Endothelial cell (in vitro differentiated cells): Measurements from ENCODE around the gene DCUN1D2. TPM values are rescaled to one million over a fixed set of nuclear protein-coding genes. Genes with fewer than 3 reads are reported as not detected.

Experiments
- DNase-seq: peaks from one replicate; pipeline ENCODE4 v3.0.0; 2021; ENCODE audit warnings: low spot score
- H3K27ac Mint-ChIP-seq: one replicate; pipeline ENCODE4 v1.8.0; 2021; ENCODE audit warnings: mixed read lengths, inconsistent platforms; ENCODE audit not compliant: unreplicated experiment
- H3K27me3 Mint-ChIP-seq: one replicate; pipeline ENCODE4 v1.8.0; 2021; ENCODE audit warnings: mild to moderate bottlenecking, moderate library complexity, mixed read lengths, inconsistent platforms; ENCODE audit not compliant: unreplicated experiment
- H3K36me3 Mint-ChIP-seq: one replicate; pipeline ENCODE4 v1.8.0; 2021; ENCODE audit warnings: mild to moderate bottlenecking, low read depth, mixed read lengths, inconsistent platforms; ENCODE audit not compliant: unreplicated experiment
- H3K4me1 Mint-ChIP-seq: one replicate; pipeline ENCODE4 v1.8.0; 2021; ENCODE audit warnings: mild to moderate bottlenecking, mixed read lengths, inconsistent platforms; ENCODE audit not compliant: unreplicated experiment
- H3K4me3 Mint-ChIP-seq: one replicate; pipeline ENCODE4 v1.8.0; 2021; ENCODE audit warnings: mild to moderate bottlenecking, mixed read lengths, inconsistent platforms; ENCODE audit not compliant: unreplicated experiment
- H3K9me3 Mint-ChIP-seq: one replicate; pipeline ENCODE4 v1.8.0; 2021; ENCODE audit warnings: mixed read lengths, inconsistent platforms; ENCODE audit not compliant: unreplicated experiment
- CTCF ChIP-seq: fragments of 200-600 bp; sonication (generic); IDR thresholded peaks from one replicate; pipeline ENCODE4 v1.5.0; 2021; ENCODE audit warnings: antibody characterized with exemption; ENCODE audit not compliant: unreplicated experiment
- total RNA-seq: library from RNA; stranded (reverse); fragmentation: NEBNext Ultra II Directional; extraction: Animal tissue kit (Norgen Biotek cat#: 25700); gene quantifications from one replicate; pipeline ENCODE4 v1.2.1, GENCODE V29; 2021; ENCODE audit not compliant: unreplicated experiment

Gene DCUN1D2
- total RNA-seq, 1 donor from 2014 or later: 23.9 TPM

GRCh38 chr13:113468029-113468428 is 22.5 kb downstream of the DCUN1D2 start:
- no peak for TF ChIP-seq CTCF
- DNase-seq: no peak
- Mint-ChIP-seq H3K4me1 (peaks cover 18% of the 10 kb centered on the region), H3K9me3 (no peaks in the 10 kb centered on the region), H3K36me3 (peaks cover 17% of the 10 kb centered on the region), H3K27me3 (peaks cover 4% of the 10 kb centered on the region), H3K27ac (no peak overlapping the region), H3K4me3 (peak overlapping the region; percentile 37)

- peaks cover 3% of the 10 kb centered on the region for H3K27me3 Mint-ChIP-seq
- no peaks in the 10 kb centered on the region for H3K9me3 Mint-ChIP-seq
- no peak for DNase-seq
- no peak overlapping the region for H3K27ac Mint-ChIP-seq
- H3K36me3 Mint-ChIP-seq: peaks cover 13% of the 10 kb centered on the region
- no peak overlapping the region for H3K4me3 Mint-ChIP-seq
- no peak for TF ChIP-seq CTCF
- peaks cover 15% of the 10 kb centered on the region for H3K4me1 Mint-ChIP-seq
These were observed 24.1 kb downstream of the DCUN1D2 start for GRCh38 chr13:113466383-113466782.

GRCh38 chr13:113465300-113465699 is 25.2 kb downstream of the DCUN1D2 start:
- peaks cover 15% of the 10 kb centered on the region for H3K4me1 Mint-ChIP-seq
- peaks cover 8% of the 10 kb centered on the region for H3K36me3 Mint-ChIP-seq
- DNase-seq: no peak
- H3K27ac Mint-ChIP-seq: peak overlapping the region; percentile 11
- H3K4me3 Mint-ChIP-seq: no peak overlapping the region
- peaks cover 3% of the 10 kb centered on the region for H3K27me3 Mint-ChIP-seq
- no peaks in the 10 kb centered on the region for H3K9me3 Mint-ChIP-seq
- TF ChIP-seq CTCF: no peak

GRCh38 chr13:113464476-113464875 is 26.0 kb downstream of the DCUN1D2 start:
- H3K27ac Mint-ChIP-seq: no peak overlapping the region
- H3K4me1 Mint-ChIP-seq: peaks cover 15% of the 10 kb centered on the region
- H3K36me3 Mint-ChIP-seq: peaks cover 10% of the 10 kb centered on the region
- H3K27me3 Mint-ChIP-seq: peaks cover 3% of the 10 kb centered on the region
- no peak overlapping the region for H3K4me3 Mint-ChIP-seq
- TF ChIP-seq CTCF: no peak
- no peaks in the 10 kb centered on the region for H3K9me3 Mint-ChIP-seq
- DNase-seq: no peak

GRCh38 chr13:113461022-113461751 is 29.3 kb downstream of the DCUN1D2 start:
- Mint-ChIP-seq H3K27ac (no peak overlapping the region), H3K4me1 (peaks cover 5% of the 10 kb centered on the region), H3K27me3 (peaks cover 1% of the 10 kb centered on the region), H3K36me3 (peaks cover 12% of the 10 kb centered on the region), H3K9me3 (no peaks in the 10 kb centered on the region), H3K4me3 (no peak overlapping the region)
- no peak for DNase-seq
- no peak for TF ChIP-seq CTCF
